Measurements from ENCODE around the gene FGD3. TPM values are rescaled to one million over a fixed set of nuclear protein-coding genes. Genes with fewer than 3 reads are reported as not detected.

Gene FGD3
- total and polyA plus RNA-seq, 9 of the 15 experiments (the other 6 are each of a cell fraction or from before 2014, with no cell fraction given), result 0.07 to 1.3 (median 0.29) TPM

DNA sequence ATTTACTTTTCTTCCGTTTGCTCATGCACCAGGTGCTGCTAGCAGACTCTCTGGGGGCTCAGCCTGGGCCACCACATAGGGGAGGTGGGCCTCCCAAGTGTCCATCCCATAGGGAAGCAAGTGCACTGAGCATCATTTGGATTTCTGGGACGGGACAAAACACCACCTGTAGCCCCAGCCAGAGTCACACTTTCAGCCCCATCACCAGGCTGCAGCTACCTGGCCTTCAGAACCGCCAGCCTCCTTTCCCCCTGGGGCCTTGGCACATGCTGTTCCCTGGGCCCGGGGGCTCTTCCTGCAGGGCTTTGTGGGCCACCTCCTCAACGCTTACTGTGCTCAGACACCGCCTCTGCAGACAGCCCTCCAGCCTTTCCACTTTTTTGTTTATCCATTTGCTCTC lies 91.6 kb downstream of the FGD3 start:
- no peak for DNase-seq (ENCODE audit: extremely low read depth in 1 of 4, low spot score in 3 of 4)
- no peaks in the 10 kb centered on the region for H3K36me3 ChIP-seq (ENCODE audit: control insufficient read depth, insufficient read depth, low read length)
- no peak for ATAC-seq
- no peaks in the 10 kb centered on the region for H4K20me1 ChIP-seq (replicated peaks; ENCODE audit: control insufficient read depth, insufficient read depth, low read length)
- ChIA-PET CTCF (ENCODE audit: low intra/inter-chr PET ratio) (no interaction called here), POLR2A (no interaction called here)
- no peak overlapping the region for H2AFZ ChIP-seq (ENCODE audit: low read depth, low read length)
- no peak overlapping the region for H3K4me2 ChIP-seq (ENCODE audit: insufficient read depth, low read length)
- FAIRE-seq, result no peak
- H3K27ac ChIP-seq (ENCODE audit: extremely low read depth, low read depth, low read length), result no peak overlapping the region
- H3K9me1 ChIP-seq (ENCODE audit: control insufficient read depth, insufficient read depth, low read length), result no peaks in the 10 kb centered on the region
- TF ChIP-seq GTF2F1 (IDR thresholded peaks at IDR 0.05; ENCODE audit: low read depth, low read length) (no peak), NCOA6 (IDR thresholded peaks at IDR 0.05) (no peak), ZKSCAN1 (IDR thresholded peaks at IDR 0.05; ENCODE audit: low read depth, low read length) (no peak), SAFB (IDR thresholded peaks at IDR 0.05; ENCODE audit: borderline replicate concordance, low read depth, low read length) (no peak), ILF3 (IDR thresholded peaks at IDR 0.05; ENCODE audit: borderline replicate concordance) (no peak), ZNF23 (CRISPR knock-in tag; IDR thresholded peaks at IDR 0.05) (no peak), SREBF1 (IDR thresholded peaks at IDR 0.05; ENCODE audit: borderline replicate concordance, low read depth, low read length) (no peak), ZNF444 (CRISPR knock-in tag; IDR thresholded peaks at IDR 0.05) (no peak)
- TF ChIP-seq, protein P1, sequence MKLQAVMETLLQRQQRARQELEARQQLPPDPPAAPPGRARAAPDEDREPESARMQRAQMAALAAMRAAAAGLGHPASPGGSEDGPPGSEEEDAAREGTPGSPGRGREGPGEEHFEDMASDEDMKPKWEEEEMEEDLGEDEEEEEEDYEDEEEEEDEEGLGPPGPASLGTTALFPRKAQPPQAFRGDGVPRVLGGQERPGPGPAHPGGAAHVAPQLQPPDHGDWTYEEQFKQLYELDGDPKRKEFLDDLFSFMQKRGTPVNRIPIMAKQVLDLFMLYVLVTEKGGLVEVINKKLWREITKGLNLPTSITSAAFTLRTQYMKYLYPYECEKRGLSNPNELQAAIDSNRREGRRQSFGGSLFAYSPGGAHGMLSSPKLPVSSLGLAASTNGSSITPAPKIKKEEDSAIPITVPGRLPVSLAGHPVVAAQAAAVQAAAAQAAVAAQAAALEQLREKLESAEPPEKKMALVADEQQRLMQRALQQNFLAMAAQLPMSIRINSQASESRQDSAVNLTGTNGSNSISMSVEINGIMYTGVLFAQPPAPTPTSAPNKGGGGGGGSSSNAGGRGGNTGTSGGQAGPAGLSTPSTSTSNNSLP (IDR thresholded peaks at IDR 0.05; ENCODE audit: borderline replicate concordance, low read depth, low read length), result no peak
- H3K4me3 ChIP-seq, result no peak overlapping the region
- peaks cover 7 to 45% of the 10 kb centered on the region in 2 experiments; a peak in 3 of 5 replicates for H3K4me1 ChIP-seq (replicated peaks in 1 of 2; ENCODE audit: control insufficient read depth in 2 of 2, insufficient read depth in 2 of 2, low read length in 2 of 2)
- peaks cover 0 to 19% of the 10 kb centered on the region in 2 experiments; a peak in 2 of 5 replicates for H3K27me3 ChIP-seq (ENCODE audit: control insufficient read depth in 2 of 2, insufficient read depth in 2 of 2, low read length in 2 of 2)
- H3K79me2 ChIP-seq (ENCODE audit: control insufficient read depth, insufficient read depth, low read length), result no peaks in the 10 kb centered on the region
- WGBS (ENCODE audit: insufficient coverage, low coverage, missing lambda C conversion rate), result 2% methylated on average over 6 of the region's 6 CpGs
- intact Hi-C loops (cut with micrococcal nuclease), result no loop called here
- in situ Hi-C loops (cut with MboI), result no loop called here
- BruUV-seq (replicated peaks), result no TSS peak
- no peaks in the 10 kb centered on the region for H3K9me3 ChIP-seq (replicated peaks; ENCODE audit: control insufficient read depth, insufficient read depth, low read depth, low read length)
- no peak overlapping the region for H3K9ac ChIP-seq (ENCODE audit: insufficient read depth in 1 of 2, low read depth in 2 of 2, low read length in 2 of 2)

Measured in K562 (cell line).